K562 (cell line): ENCODE results near the gene PIK3R2. TPM values are rescaled to one million over a fixed set of nuclear protein-coding genes. Genes with fewer than 3 reads are reported as not detected.
A peak's percentile ranks its signal among the peaks of the same experiment; 100 is the strongest.

Source experiments
- CAMTA2 ChIP-seq: fragments of 250-450 bp; sonication (Bioruptor Pico); conservative IDR thresholded peaks from 2 replicates; pipeline ENCODE4 v1.5.1; 2022
- CTCF ChIP-seq, 3 experiments: IDR thresholded peaks in 2 of 3; conservative IDR thresholded peaks in 1 of 3; 2 replicates each; pipeline ENCODE4 v1.5.1; 2011 to 2012; ENCODE audit warnings: low read length in 3 of 3, mild to moderate bottlenecking in 3 of 3, control low read depth in 2 of 3, improper control_type of control experiment in 1 of 3, inconsistent platforms in 1 of 3, low read depth in 1 of 3, mixed read lengths in 1 of 3, moderate library complexity in 1 of 3; ENCODE audit not compliant: insufficient read depth in 2 of 3
- ETV1 ChIP-seq: fragments of 450-650 bp; conservative IDR thresholded peaks from 2 replicates; pipeline ENCODE4 v1.6.1; 2016; ENCODE audit warnings: missing genetic modification characterization, control low read depth, low read depth, missing compliant biosample characterization
- HEY1 ChIP-seq: fragments of 250-450 bp; sonication (Bioruptor Pico); IDR thresholded peaks from 2 replicates; pipeline ENCODE4 v1.5.0; 2020; ENCODE audit warnings: mild to moderate bottlenecking, moderate library complexity, borderline replicate concordance
- HIVEP1 ChIP-seq: fragments of 250-450 bp; sonication (Bioruptor Pico); IDR thresholded peaks from 2 replicates; pipeline ENCODE4 v1.4.0; 2020; ENCODE audit warnings: mild to moderate bottlenecking
- IRF1 ChIP-seq: sonication (generic); formaldehyde crosslinking; IDR thresholded peaks from 2 replicates; pipeline ENCODE4 v1.8.0; 2022; ENCODE audit warnings: missing genetic modification reagents, mild to moderate bottlenecking, borderline replicate concordance
- KAT2B ChIP-seq: IDR thresholded peaks from one replicate; pipeline ENCODE4 v1.6.1; 2012; ENCODE audit warnings: low read depth, mild to moderate bottlenecking, control low read depth, inconsistent platforms, low read length, moderate library complexity
- REST ChIP-seq, 2 experiments: fragments of 450-650 bp; formaldehyde crosslinking in 1 of 2; IDR thresholded peaks; 2 replicates each; pipeline versions ENCODE4 v1.4.0 to v1.6.1; 2014 to 2020; ENCODE audit warnings: mild to moderate bottlenecking in 2 of 2, borderline replicate concordance in 1 of 2, low read depth in 1 of 2
- RFX5 ChIP-seq: IDR thresholded peaks from 2 replicates; pipeline ENCODE4 v1.6.1; 2011; ENCODE audit warnings: low read depth, mild to moderate bottlenecking, improper control_type of control experiment, low read length
- SP2 ChIP-seq: IDR thresholded peaks from 2 replicates; pipeline ENCODE4 v1.6.1; 2011; ENCODE audit warnings: mild to moderate bottlenecking, low read depth, low read length, moderate library complexity; ENCODE audit not compliant: poor library complexity, severe bottlenecking; ENCODE audit errors: extremely low read depth
- TAF7 ChIP-seq: fragments of 450-650 bp; IDR thresholded peaks from 2 replicates; pipeline ENCODE4 v1.6.1; 2016; ENCODE audit warnings: missing genetic modification characterization, missing compliant biosample characterization
- ZNF174 ChIP-seq: fragments of 250-450 bp; sonication (Bioruptor Pico); IDR thresholded peaks from 2 replicates; pipeline ENCODE4 v1.4.0; 2020; ENCODE audit warnings: mild to moderate bottlenecking
- ZNF384 ChIP-seq: IDR thresholded peaks from 2 replicates; pipeline ENCODE4 v1.6.1; 2012; ENCODE audit warnings: low read depth, low read length, improper control_type of control experiment
- ZNF512 ChIP-seq: IDR thresholded peaks from 2 replicates; pipeline ENCODE4 v1.6.1; 2016; ENCODE audit warnings: missing genetic modification characterization, missing compliant biosample characterization
- ZNF583 ChIP-seq: fragments of 250-450 bp; sonication (Bioruptor Pico); IDR thresholded peaks from 2 replicates; pipeline ENCODE4 v1.4.0; 2020
- polyA plus RNA-seq, 8 experiments: library from polyadenylated mRNA; depleted of rRNA in 4 of 8; stranded (reverse) in 5 of 8; unstranded in 3 of 8; fragments of >200 nt; fragmentation: Nextera tagmentation in 2 of 8; fragmentation: Illumina TruSeq in 1 of 8; extraction: Ambion mirVana in 2 of 8; extraction: Trizol in 1 of 8; gene quantifications; 2 replicates each; pipeline versions ENCODE4 v1.2.1 to v1.2.3, GENCODE V29; 2011 to 2014; ENCODE audit warnings: inconsistent platforms in 1 of 8, missing spikeins in 1 of 8
- total RNA-seq, 7 experiments: library from RNA; depleted of rRNA in 6 of 7; stranded (reverse); fragments of >200 nt in 6 of 7; fragmentation: Illumina TruSeq in 2 of 7; extraction: Trizol in 2 of 7; gene quantifications; 2 replicates each; pipeline versions ENCODE4 v1.2.1 to v1.2.3, GENCODE V29; 2011 to 2021; ENCODE audit warnings: low replicate concordance in 1 of 7

PIK3R2 gene
- total and polyA plus RNA-seq, 9 of the 15 experiments (the other 6 are each of a cell fraction or from before 2014, with no cell fraction given), result 0.39 to 37.9 (median 5.3) TPM

- no peak for TF ChIP-seq ZNF512 (tag)
- TF ChIP-seq KAT2B, result no peak
- TF ChIP-seq IRF1, result no peak
- TF ChIP-seq CTCF (IDR thresholded peaks at IDR 0.05 in 2 of 3, conservative IDR thresholded peaks at IDR 0.05 in 1 of 3; ENCODE audit: insufficient read depth in 2 of 3, low read depth in 1 of 3, low read length in 3 of 3), result no peak
- no peak for TF ChIP-seq HEY1 (CRISPR knock-in tag)
- TF ChIP-seq SP2, result no peak
- peak; percentile 84 for TF ChIP-seq ZNF384
- no peak for TF ChIP-seq REST (IDR thresholded peaks at IDR 0.05; ENCODE audit: borderline replicate concordance)
- no peak for TF ChIP-seq REST (CRISPR knock-in tag; IDR thresholded peaks at IDR 0.05; ENCODE audit: low read depth)
- no peak for TF ChIP-seq TAF7 (tag)
- TF ChIP-seq ZNF583 (CRISPR knock-in tag), result no peak
- TF ChIP-seq ZNF174, result no peak
- TF ChIP-seq RFX5, result no peak
- no peak for TF ChIP-seq HIVEP1 (CRISPR knock-in tag)
- TF ChIP-seq ETV1 (tag), result no peak
- no peak for TF ChIP-seq CAMTA2 (CRISPR knock-in tag)
These were observed 61.9 kb downstream of the PIK3R2 start (continued) for GRCh38 chr19:18214779-18215433.
